Stimulated activated CD8-positive, alpha-beta memory T cell treated with anti-CD3 and anti-CD28 coated beads, Interleukin-12 subunit alpha, Interleukin-12 subunit beta, amount 100 ng/mL, for 4 hours (primary cell): Measurements from ENCODE around the gene BOD1L1.

Experiments
- DNase-seq: peaks from one replicate; pipeline ENCODE4 v3.0.0-alpha.2; 2020; ENCODE audit warnings: low read depth

Gene BOD1L1

DNA sequence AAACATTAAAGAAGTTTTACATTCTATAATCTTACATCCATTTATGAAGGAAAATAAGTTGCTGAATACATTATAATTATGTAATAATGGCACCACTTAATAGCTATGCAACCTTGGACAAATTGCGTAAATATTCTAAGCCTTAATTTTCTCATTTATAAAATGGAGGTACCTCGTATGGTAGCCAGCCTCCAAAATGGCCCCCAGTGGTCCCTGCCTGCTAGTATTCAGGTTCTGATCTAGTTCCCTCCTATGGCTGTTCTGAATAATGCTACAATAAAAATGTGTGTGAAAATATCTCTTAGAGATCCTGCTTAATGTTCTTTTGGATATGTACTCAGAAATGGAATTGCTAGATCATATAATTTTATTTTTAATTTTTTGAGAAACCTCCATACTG lies 72.2 kb downstream of the BOD1L1 start:
- DNase-seq = no peak

DNA sequence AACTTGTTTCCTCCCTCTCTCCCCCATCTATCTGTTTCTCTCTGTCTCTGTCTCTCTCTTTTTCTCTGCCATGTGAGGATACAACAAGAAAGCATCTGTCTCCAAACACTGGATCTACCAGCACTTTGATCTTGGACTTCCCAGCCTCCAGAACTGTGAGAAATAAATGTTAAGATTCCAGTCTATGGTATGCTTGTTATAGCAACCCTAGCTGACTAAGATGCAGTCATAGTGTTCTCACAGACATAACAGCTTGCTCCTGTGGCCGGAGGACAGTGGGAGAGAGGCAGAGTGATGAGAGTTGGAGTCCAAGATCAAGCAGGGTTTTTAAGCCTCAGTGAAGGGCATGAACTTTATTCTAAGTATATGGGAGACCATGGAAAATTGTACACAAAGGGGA lies 74.4 kb downstream of the BOD1L1 start:
- DNase-seq = no peak

DNA sequence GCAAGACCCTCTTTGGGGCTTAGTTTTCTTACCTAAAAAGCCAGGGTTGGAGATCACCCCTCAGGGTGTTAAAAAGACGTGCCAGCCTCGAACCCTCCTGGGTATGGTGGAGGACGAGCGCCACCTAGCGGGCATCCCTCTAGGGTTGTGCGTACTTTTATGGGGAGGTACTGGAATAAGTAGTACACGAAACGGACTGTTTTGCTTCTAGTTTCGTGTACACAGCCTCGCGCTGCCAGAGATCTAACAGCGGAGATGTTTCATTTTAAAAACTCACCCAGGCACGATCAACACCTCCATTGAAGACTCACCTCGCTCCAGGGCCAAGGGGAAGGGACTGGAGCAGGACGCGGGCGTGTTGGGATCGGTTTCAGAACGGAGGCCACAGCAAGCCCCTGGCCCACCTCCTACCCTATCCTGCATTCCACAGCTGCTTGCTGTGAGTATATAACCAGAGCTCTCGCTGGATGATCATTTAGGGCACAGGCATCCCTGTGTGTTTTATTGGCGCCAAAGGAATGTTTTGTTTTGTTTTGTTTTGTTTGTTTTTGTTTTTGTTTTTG lies 78.5 kb downstream of the BOD1L1 start:
- peak; percentile 64 for DNase-seq

DNA sequence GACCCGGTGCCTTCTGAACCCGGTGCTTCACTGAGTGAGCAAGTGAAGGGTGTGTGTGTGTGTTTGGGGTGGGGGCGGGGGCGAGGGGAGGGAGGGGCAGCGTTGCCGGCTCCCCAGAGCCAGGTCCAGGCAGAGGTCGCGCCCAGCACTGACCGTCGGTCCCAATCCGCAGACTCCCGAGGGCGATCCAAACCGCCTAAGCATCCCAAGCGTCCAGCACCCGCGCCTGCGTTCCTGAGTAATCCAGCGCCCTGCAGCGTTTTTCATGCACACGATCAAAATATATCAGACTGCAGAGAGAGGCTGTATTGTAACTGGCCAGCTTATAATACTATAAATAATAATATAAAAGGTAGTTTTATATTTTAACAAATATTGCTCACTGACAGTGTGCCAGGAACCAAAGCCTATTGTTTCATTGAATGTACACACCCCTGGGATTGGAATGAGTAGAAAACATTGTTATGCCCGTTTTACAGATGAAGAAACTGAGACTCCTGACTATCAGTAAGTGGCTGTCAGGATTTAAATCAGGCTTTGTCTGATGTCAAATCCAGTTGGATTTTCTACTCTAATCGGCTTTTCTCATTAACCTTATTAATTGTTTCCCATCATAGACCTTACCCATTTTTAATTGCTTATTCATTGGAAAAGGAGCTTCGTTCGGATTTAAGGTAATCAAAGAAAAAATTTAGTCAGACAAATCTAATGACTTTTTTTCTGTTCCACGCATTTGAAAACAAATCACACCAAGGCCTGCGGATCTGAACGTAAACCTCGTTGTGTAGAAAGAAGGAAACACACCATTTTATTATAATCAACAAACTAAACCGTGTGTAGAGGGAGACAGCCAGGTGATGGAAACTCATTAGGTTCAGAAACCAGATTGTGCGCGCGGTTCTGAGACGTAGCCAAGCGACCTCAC lies 79.2 kb downstream of the BOD1L1 start:
- DNase-seq = no peak

DNA sequence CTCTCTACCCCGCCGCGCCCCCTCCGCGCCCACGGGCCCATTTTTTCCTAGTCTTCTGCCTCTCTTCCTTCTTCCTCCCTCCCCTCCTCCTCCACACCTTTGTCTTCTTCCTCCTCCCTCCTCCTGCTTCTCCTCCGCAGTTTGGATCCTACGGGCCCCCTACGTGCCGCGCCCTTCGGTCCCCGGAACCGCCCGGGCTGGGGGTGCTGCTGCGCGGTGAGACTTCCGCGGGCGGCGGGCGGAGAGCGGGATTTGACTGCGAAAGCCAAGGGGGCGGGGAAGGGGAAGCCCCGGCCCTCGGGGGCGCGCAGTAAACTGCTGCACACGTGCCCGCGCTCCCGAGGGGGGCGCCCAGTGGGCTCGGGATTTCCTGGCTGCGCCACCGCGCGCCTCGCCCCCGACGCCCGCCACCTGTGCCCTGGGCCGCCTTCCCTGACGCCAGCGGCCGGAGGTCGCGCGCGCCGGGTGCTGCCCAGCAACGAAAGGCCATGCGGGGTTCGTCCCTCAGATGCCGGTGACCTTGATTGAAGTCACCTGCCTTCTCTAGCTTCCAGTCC lies 80.0 kb downstream of the BOD1L1 start:
- DNase-seq = no peak

DNA sequence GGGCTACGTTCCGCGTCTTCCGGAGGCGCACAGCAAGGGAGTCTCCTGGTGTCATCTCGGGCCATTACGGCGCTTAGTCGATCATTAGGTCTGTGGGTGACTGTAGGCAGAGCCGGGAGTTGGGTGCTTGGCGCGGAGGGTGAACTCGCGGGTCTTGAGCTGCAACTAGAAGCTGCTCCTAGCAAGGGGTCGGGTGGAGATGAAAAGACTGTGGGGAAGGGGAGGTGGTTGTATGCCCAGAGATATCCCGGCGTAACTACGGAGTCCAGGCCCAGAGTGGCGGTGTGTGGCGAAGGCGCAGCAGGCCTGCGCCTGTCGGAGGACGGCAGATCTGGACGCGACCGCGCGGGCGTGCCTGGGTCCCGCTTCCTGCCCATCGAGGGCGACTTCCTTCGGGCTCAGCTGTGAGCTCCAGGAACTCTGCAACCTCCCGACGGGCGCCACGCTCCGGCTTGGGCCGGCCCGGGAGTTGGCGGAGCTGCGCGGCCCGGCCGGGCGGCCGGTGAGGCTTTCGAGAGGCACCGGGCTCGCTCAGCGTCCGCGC lies 80.5 kb downstream of the BOD1L1 start:
- DNase-seq = no peak

DNA sequence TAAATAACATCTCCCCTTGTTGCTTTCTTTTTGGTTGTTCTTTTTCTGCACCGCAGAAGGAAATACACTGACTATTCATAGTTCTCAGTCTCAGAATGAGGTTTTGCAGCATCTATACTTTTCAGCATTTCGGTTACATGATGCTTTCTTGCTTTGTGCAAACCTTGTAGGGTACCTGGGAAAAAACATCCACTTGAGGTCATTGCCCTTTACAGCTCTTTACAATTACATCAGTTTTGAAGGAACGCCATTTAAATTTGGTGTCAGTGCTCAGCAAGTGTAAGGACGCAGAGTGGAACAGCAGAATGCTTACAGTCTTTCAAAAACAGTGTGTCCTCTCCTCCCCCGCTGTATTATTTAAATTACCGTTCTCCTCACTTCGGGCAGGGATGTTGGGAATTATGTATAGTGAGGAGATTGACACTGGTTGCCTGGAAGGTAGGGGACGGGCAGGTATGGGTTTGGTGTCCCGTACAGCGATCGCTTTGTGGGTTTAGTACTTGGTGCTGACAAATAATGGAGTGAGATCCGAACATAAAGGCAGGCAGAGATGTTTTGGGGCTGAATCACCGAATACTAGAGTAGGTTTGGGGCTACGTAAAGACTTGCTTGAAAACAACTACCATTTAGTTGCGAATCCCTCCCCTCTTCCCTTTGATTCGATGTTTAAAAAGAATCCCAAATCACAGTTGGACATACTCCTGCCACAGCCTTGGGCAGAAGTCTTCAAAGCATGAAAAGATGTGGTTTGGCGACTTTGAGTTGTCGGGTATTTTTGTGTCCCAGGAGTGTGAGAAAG lies 81.2 kb downstream of the BOD1L1 start:
- DNase-seq = no peak

DNA sequence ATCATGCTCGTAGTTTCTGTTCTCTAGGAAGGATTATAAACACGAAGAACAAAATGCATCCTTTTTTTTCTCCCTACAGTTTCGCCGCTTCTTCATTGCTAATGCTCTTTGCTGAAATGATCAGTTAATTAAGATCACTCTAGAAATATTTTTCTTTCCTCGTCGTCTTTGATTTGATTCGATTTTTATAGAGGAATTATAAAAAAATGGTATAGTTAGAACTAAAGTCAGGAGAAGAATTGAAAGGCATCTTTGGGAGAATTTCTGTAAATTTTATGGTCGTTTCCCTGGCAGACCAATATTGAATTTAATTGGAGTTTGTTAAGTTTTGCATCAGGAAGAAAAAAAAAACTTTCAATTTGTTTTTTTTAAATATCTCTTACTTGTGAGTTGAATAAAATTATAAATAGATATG lies 82.1 kb downstream of the BOD1L1 start:
- no peak for DNase-seq

DNA sequence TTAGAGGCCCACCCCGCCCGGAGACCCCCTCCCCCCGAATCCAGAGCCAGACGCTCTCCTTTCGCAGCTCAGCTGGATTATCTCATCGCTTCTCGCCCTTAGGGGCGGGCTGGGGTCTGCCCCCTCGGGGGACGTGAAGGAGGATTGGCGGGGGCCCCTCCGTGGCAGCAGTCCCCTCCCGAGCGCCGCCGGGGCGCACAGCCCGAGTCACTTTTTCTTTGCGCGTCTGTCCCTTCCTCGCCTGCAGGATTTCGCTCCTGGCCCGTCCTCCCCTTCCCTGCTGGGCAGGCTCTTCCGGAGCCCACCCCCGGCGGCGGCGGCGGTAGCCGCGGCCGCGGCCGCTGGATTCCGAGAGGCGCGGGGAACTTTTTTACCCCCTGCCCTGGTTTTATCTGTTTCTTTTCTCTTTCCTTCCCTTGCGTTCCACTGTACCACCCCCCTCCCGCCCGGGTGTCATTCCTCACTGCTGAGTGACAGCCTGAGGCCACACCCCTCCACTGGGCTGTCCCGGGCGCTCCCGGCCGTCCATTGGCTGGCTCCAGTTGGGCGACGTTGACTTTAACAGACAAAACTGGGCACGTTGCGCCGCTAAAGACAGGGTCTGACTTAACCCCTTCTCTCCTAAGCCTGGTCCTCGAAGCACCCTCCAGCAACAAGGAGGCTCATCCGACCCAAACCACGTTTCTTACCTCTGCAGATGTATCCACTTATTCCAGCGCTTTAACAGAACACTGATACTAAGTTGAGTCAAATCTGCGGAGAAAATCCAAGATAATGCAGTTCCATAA lies 82.7 kb downstream of the BOD1L1 start:
- DNase-seq = no peak

DNA sequence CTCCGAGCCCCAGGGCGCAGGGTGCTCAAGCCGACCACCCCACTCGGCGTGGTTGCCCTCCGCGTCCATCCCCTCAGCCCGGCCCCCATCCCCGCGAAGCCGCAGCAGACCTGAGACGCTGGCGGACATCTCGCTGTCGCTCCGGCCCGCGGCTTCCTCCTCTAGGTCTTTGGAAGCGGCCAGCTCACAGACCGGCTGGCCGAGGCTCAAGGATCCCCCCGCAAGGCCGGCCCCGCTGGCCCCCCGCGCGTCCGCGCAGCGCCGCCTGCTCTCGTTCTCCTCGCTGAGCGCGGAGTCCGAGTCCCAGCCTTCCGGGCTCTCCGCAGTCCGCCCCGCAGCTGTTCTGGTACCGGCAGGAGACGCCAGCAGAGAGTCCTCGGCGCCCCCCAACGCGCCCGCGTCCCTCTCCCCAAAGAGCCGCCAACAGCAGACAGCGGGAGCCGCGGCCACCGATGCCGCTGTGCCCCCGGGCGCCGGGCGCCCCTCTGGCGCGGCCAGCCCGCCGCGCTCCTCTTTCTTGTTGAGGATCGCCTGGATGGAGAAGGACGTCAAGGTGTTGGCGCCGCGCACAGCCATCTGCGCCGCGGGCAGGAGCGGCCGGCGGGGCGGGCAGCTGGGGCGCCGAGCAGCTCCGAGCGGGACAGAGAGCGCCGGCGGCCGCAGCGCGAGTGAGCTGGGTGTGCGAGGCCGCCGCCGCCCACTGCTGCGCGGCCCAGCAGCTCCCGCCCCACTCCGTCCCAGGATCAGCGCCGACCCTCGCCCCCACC lies 83.5 kb downstream of the BOD1L1 start, which contains the start of gene NKX3-2:
Gene NKX3-2, minus strand, starts transcription at position 670 of the 767 bp plus-strand sequence. Its CDS starts 94 bp downstream, at position 576.
- DNase-seq = no peak

DNA sequence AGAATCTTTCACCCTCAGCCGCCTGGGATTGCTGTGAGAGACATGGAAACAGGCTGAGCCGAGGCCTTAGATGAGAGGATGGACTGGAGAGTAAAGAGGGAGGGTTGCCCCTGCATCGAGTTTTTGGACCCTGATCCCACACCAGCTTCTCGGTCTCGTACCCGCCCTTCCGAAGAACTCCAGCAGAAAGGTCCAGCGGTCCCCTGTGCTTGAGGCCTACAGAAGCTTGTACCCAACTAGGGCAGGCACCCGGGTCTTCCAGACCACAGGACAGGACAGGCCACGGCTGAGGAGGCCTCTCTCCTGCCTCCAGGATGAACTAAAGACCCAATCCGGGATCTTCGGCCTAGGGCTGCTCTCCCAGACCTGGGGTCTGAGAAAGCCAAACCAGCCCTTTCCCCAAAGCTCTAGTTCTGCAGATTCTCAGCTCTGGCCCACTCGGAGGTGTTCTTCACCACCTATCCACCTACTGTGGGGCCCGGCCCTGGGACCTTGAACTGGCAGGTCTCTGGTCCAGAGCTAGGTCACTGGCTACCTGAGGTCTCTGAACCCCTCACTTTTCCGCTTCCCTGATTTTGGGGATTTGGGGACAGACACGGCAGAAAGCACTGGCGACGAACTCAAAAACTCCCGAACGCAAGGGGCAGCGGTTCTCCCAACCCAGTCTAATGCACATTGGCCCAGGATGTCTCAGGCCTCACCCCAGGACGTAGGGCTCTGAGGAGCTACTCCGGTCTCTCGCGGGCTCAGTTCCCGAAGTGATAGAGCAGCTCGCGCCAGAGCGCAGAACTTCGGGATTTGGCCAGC lies 84.3 kb downstream of the BOD1L1 start:
- DNase-seq = no peak

DNA sequence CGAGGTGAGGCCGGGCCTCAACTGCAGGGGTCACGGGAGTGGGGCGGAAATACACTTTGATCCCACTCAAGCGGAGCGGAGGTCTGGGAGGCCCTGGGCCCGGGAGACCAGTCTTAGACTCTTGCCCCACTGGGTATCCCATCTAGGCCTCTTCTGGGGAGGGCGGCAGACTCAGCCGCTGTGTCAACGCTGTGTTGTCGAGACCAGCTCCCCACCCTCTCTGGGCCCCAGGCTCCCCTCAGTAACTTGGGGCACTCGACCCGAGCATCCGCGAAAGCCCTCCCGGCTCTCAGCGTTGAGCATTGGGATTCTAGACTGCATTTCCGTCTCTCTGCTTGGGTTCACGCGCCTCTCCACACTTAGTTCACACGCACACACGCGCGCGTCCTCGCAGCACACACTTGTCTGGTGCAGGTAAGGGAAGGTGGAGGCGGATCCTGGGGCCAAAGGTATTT lies 84.9 kb downstream of the BOD1L1 start:
- DNase-seq = no peak

DNA sequence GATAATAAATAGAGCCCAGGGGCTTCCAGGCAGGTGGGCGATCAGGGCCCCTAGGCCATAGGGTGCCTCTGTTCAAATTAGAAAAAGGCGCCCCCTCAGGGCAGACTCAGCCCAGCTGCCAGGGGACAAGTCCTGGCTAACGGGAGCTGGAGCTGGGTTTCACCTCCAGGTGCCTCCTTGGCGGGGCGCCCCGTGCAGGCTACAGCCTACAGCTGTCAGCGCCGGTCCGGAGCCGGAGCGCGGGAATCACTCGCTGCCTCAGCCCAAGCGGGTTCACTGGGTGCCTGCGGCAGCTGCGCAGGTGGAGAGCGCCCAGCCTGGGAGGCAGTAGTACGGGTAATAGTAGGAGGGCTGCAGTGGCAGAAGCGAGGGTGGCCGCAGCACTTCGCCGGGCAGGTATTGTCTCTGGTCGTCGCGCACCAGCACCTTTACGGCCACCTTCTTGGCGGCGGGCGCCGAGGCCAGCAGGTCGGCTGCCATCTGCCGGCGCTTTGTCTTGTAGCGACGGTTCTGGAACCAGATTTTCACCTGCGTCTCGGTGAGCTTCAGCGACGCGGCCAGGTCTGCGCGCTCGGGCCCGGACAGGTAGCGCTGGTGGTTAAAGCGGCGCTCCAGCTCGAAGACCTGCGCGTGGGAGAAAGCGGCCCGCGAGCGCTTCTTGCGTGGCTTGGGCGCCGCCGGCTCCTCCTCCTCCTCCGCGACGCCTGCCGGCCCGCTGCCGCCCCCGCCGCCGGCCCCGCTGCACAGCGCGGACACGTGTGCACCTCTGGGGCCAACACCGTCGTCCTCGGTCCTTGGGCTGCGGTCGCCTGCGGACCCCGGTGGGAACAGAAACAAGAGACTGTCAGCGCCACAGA lies 85.6 kb downstream of the BOD1L1 start:
- DNase-seq = no peak

DNA sequence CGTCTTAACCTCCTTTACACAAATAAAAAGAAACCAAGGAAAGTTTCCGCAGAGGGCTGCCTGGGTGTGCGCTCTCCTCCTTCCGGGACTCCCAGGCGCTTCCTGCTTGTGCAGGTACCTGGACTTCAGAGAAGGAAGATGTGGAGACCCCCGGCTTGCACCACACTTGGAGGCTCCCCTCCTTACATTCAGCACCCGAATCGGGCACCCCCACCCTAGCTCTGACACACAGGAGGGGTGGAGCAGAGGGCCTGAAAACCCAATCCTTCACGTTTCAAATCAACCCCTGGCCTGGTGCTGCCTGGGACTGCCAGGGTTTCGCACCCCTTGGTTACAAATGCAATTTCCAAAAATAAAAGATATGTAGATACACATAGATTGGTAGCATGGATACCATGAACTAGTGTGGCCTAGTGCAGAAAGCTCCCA lies 86.3 kb downstream of the BOD1L1 start:
- no peak for DNase-seq

DNA sequence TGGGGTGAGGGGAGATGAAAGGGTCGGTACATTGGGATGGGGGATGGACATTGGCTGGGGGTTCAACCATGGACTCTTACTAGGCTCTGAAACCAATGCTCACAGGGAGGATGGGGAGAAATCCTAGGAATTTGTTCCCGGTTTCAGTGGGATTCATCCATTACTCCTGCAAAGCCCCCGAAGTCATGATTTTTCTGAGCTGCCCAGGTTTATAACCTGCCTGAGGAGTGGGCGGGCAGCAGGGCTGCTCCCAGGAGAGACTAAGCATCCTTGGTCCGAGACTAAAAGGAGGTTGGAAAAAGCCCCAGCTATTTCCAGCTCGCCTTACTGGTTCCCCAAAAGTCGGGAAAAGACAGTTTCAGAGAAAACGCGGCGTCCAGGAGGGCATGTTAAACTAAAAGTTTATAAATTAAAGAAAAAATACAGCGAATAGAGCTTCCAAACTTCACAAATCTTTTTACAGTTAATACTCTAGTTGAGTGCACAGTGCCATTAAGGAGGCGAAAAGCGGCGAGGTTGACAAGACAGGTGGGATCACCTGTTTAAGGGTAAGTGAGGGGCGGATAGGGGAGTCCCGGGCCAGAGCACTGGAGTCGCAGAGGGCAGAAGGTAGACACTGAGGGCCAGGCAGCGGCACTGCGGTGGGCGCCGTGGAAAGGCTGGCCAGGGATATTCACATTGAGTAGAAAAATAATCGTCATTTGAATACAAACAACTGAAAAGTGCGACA lies 86.9 kb downstream of the BOD1L1 start:
- no peak for DNase-seq

DNA sequence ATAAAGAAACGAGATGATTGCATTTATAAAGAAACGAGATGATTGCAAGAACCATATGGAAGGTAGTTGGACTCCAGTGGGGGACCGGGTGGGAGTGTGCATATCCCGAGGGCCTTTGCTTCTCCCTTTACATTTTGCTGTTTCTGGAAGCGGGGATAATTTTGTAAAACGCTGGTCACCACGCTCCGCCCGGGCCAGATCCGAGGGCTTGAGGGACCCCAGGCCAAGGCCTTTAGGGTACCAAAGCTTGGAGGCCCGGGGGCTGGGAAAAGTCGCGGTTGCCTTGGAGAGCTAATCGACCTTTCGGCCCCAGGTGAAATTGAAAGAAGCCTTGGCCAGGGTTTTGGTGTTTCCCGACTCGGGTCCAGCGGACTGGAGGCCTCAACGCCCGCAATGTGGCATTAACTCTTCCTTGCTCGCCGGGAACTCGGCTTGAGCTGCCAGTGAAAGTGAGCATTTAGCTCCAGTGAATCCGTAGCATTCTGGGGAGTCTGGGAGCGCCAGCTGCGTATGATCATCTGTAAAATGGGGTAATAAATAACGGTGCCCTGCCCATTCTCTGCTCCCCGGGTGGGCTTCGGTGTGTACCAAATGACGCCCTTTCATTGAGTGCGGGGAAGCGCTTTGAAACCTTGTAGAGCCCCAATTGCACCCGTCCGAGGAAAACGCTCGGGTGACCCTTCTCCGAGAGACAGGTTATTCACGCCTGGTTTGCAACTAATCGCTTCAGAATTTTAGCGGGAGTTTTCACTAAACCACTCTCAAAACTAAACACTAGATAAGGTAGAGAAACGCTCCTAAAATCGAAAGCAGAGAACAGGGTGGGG lies 87.7 kb downstream of the BOD1L1 start:
- DNase-seq = no peak

DNA sequence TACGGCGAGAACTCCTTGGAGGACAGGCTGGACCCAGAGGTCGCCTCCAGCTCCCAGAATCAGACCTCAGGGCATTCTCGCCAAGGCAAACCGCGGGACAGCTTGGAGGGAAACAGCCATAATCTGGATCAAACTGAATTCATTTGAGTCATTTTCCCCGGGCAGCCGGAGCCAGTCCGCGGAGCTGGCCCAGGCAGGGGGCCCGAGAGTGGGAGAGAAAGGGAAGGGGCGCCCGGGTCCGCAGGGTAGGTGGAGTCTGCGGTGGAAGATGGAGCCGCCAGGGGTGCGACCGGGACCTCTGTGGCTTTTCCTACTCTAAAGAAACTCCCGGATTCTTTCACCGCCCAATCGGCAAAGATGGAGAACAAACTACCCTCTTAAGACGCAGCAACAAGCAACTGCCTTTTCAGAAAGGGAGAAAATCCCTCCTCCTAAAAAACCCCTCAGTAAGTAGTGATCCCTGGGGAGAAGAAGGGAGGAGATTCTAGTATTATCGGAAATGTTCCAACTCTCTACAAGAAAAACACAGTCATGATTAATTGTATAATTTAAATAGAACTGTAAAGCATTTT lies 88.4 kb downstream of the BOD1L1 start:
- no peak for DNase-seq
